Measurements from ENCODE around the gene SMG1.

Gene SMG1

GRCh38 chr16:18800775-18801144 is 125.4 kb downstream of the SMG1 start:
- TF ChIP-seq CTCF (IDR thresholded peaks at IDR 0.05): no peak

- TF ChIP-seq CTCF (IDR thresholded peaks at IDR 0.05): no peak
These were observed 125.9 kb downstream of the SMG1 start for GRCh38 chr16:18800293-18800692.

GRCh38 chr16:18799500-18799899 is 126.7 kb downstream of the SMG1 start:
- no peak for TF ChIP-seq CTCF (IDR thresholded peaks at IDR 0.05)

- no peak for TF ChIP-seq CTCF (IDR thresholded peaks at IDR 0.05)
These were observed 128.5 kb downstream of the SMG1 start for GRCh38 chr16:18797746-18798145.

GRCh38 chr16:18796377-18796776 is 129.8 kb downstream of the SMG1 start:
- TF ChIP-seq CTCF (IDR thresholded peaks at IDR 0.05): no peak

- no peak for TF ChIP-seq CTCF (IDR thresholded peaks at IDR 0.05)
These were observed 133.3 kb downstream of the SMG1 start for GRCh38 chr16:18792836-18793433.

- TF ChIP-seq CTCF (IDR thresholded peaks at IDR 0.05): no peak
These were observed 136.1 kb downstream of the SMG1 start, which contains the start of gene RPS15A for GRCh38 chr16:18789850-18790706. Gene RPS15A, minus strand, starts transcription at chr16:18790334. Its CDS starts 1,221 bp downstream, at chr16:18789113.
